Measurements from ENCODE around the gene ZIM2.

DNA sequence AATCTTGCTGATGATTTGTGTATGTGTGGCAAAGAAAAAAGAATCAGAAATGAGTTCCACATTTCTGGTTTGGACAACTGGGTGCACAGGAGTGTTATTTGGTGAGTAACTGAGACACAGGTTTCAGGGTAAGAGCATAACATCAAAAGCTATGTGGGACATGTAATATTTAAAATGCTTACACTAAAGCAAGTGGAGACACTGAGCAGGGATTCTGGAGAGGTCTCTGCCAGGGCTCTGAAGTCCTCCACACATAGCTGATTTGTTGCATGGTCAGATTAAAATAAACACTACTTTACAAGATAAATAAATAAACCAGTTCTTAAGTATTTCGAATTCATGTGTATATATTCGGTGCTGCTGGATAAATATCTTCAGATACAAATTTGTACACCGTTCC is 16.3 kb upstream of the ZIM2 start:
- TF ChIP-seq ZNF317 (CRISPR knock-in tag; IDR thresholded peaks at IDR 0.05; ENCODE audit: borderline replicate concordance, low read depth), result no peak
- TF ChIP-seq, protein P1, sequence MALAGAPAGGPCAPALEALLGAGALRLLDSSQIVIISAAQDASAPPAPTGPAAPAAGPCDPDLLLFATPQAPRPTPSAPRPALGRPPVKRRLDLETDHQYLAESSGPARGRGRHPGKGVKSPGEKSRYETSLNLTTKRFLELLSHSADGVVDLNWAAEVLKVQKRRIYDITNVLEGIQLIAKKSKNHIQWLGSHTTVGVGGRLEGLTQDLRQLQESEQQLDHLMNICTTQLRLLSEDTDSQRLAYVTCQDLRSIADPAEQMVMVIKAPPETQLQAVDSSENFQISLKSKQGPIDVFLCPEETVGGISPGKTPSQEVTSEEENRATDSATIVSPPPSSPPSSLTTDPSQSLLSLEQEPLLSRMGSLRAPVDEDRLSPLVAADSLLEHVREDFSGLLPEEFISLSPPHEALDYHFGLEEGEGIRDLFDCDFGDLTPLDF (CRISPR knock-in tag; IDR thresholded peaks at IDR 0.05), result no peak
- TF ChIP-seq, protein P2, sequence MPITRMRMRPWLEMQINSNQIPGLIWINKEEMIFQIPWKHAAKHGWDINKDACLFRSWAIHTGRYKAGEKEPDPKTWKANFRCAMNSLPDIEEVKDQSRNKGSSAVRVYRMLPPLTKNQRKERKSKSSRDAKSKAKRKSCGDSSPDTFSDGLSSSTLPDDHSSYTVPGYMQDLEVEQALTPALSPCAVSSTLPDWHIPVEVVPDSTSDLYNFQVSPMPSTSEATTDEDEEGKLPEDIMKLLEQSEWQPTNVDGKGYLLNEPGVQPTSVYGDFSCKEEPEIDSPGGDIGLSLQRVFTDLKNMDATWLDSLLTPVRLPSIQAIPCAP (CRISPR knock-in tag; IDR thresholded peaks at IDR 0.05), result no peak
